IMR-90 (cell line): ENCODE results near the gene ALAS2. TPM values are rescaled to one million over a fixed set of nuclear protein-coding genes. Genes with fewer than 3 reads are reported as not detected.

Experiments used
- ATAC-seq: fragments of 200-7000 bp; cut with Tn5 transposase; 2 replicates; pipeline ENCODE4 v1.9.1; 2020; ENCODE audit warnings: low read depth, mild to moderate bottlenecking, moderate library complexity
- BruUV-seq: library from RNA; stranded (reverse); fragments of 400-500 nt; replicated peaks from 2 replicates; lab custom pipeline; 2021; lab: Mats Ljungman, UMichigan
- CTCF ChIA-PET: fragments of 300-600 bp; formaldehyde crosslinking; extraction: SDS; loops from one replicate; lab custom pipeline; 2021; ENCODE audit warnings: antibody characterized with exemption; lab: Yijun Ruan, JAX
- POLR2A ChIA-PET: fragments of 300-600 bp; sonication (Branson Sonifier 250); formaldehyde crosslinking; loops from one replicate; lab custom pipeline; 2022; ENCODE audit warnings: antibody characterized with exemption; ENCODE audit not compliant: unreplicated experiment; lab: Charles Lee
- DNase-seq: peaks from one replicate; pipeline ENCODE4 v3.0.0; 2013
- H2AFZ ChIP-seq: replicated peaks from 2 replicates; pipeline ENCODE3; 2013; ENCODE audit warnings: low read length, mild to moderate bottlenecking; ENCODE audit not compliant: poor library complexity
- H2AK5ac ChIP-seq: 2 replicates; pipeline ENCODE4 v1.6.1; 2013; ENCODE audit warnings: low read depth, low read length, inconsistent platforms
- H2AK9ac ChIP-seq: replicated peaks from 2 replicates; pipeline ENCODE3; 2013; ENCODE audit warnings: mild to moderate bottlenecking, low read depth, low read length, moderate library complexity; ENCODE audit not compliant: poor library complexity
- H2BK120ac ChIP-seq: 2 replicates; pipeline ENCODE4 v1.6.1; 2013; ENCODE audit warnings: low read depth, low read length, inconsistent platforms
- H2BK15ac ChIP-seq: 3 replicates; pipeline ENCODE4 v1.6.1; 2013; ENCODE audit warnings: low read depth, low read length, inconsistent platforms
- H2BK20ac ChIP-seq: 2 replicates; pipeline ENCODE4 v1.6.1; 2013; ENCODE audit warnings: low read depth, mild to moderate bottlenecking, inconsistent platforms, low read length, moderate library complexity
- H2BK5ac ChIP-seq: 2 replicates; pipeline ENCODE4 v1.6.1; 2013; ENCODE audit warnings: mild to moderate bottlenecking, low read depth, low read length, inconsistent platforms; ENCODE audit not compliant: poor library complexity, severe bottlenecking
- H3K14ac ChIP-seq: replicated peaks from 2 replicates; pipeline ENCODE4 v1.6.1; 2013; ENCODE audit warnings: low read depth, low read length, inconsistent platforms
- H3K18ac ChIP-seq: 2 replicates; pipeline ENCODE4 v1.6.1; 2013; ENCODE audit warnings: low read depth, low read length, control low read depth
- H3K23ac ChIP-seq: 2 replicates; pipeline ENCODE4 v1.6.1; 2013; ENCODE audit warnings: low read depth, low read length, inconsistent platforms
- H3K27ac ChIP-seq: 2 replicates; pipeline ENCODE4 v1.5.1; 2013; ENCODE audit warnings: mild to moderate bottlenecking, control low read depth, low read length; ENCODE audit not compliant: insufficient read depth
- H3K27me3 ChIP-seq: 2 replicates; pipeline ENCODE4 v1.6.1; 2013; ENCODE audit warnings: low read length; ENCODE audit not compliant: control insufficient read depth, insufficient read depth
- H3K36me3 ChIP-seq: 2 replicates; pipeline ENCODE4 v1.6.1; 2013; ENCODE audit warnings: low read length, mixed read lengths; ENCODE audit not compliant: control insufficient read depth, insufficient read depth
- H3K4ac ChIP-seq: 2 replicates; pipeline ENCODE4 v1.6.1; 2013; ENCODE audit warnings: low read depth, low read length, inconsistent platforms
- H3K4me1 ChIP-seq: 2 replicates; pipeline ENCODE4 v1.6.1; 2013; ENCODE audit warnings: low read length, mixed read lengths; ENCODE audit not compliant: control insufficient read depth, insufficient read depth
- H3K4me2 ChIP-seq: 2 replicates; pipeline ENCODE4 v1.6.1; 2013; ENCODE audit warnings: low read depth, mild to moderate bottlenecking, control low read depth, low read length, moderate library complexity
- H3K4me3 ChIP-seq: 2 replicates; pipeline ENCODE4 v1.5.1; 2013; ENCODE audit warnings: low read depth, mild to moderate bottlenecking, control low read depth, low read length, moderate library complexity; ENCODE audit not compliant: insufficient read depth
- H3K56ac ChIP-seq: 2 replicates; pipeline ENCODE4 v1.6.1; 2013; ENCODE audit warnings: low read length, inconsistent platforms; ENCODE audit not compliant: insufficient read depth; ENCODE audit errors: extremely low read depth
- H3K79me1 ChIP-seq, 2 experiments: 2 replicates each; pipeline ENCODE4 v1.6.1; 2013; ENCODE audit warnings: low read length in 2 of 2, inconsistent platforms in 1 of 2, low read depth in 1 of 2
- H3K9ac ChIP-seq: 2 replicates; pipeline ENCODE4 v1.6.1; 2013; ENCODE audit warnings: low read depth, low read length, control low read depth
- H3K9me1 ChIP-seq: 2 replicates; pipeline ENCODE4 v1.6.1; 2013; ENCODE audit warnings: low read length, inconsistent platforms; ENCODE audit not compliant: insufficient read depth
- H3K9me3 ChIP-seq: 2 replicates; pipeline ENCODE4 v1.6.1; 2013; ENCODE audit warnings: low read length; ENCODE audit not compliant: control insufficient read depth, insufficient read depth
- H4K20me1 ChIP-seq: 2 replicates; pipeline ENCODE4 v1.6.1; 2013; ENCODE audit warnings: low read length, inconsistent platforms; ENCODE audit not compliant: insufficient read depth
- H4K5ac ChIP-seq: 2 replicates; pipeline ENCODE4 v1.6.1; 2013; ENCODE audit warnings: mild to moderate bottlenecking, low read depth, low read length, control low read depth
- H4K8ac ChIP-seq, 2 experiments: 2 replicates each; pipeline ENCODE4 v1.6.1; 2013; ENCODE audit warnings: low read depth in 2 of 2, low read length in 2 of 2, control low read depth in 1 of 2, inconsistent platforms in 1 of 2
- H4K91ac ChIP-seq: 2 replicates; pipeline ENCODE4 v1.6.1; 2013; ENCODE audit warnings: low read depth, low read length, inconsistent platforms; ENCODE audit not compliant: insufficient read depth
- BHLHE40 ChIP-seq: fragments of 150-350 bp; IDR thresholded peaks from 2 replicates; pipeline ENCODE4 v1.6.1; 2016; ENCODE audit warnings: mild to moderate bottlenecking, low read depth, low read length
- NFE2L2 ChIP-seq: fragments of 150-350 bp; IDR thresholded peaks from 2 replicates; pipeline ENCODE4 v1.6.1; 2016; ENCODE audit warnings: low read depth, mild to moderate bottlenecking, low read length
- POLR2A ChIP-seq: IDR thresholded peaks from 2 replicates; pipeline ENCODE4 v1.6.1; 2012; ENCODE audit warnings: mild to moderate bottlenecking, low read depth, low read length
- RAD21 ChIP-seq: IDR thresholded peaks from 2 replicates; pipeline ENCODE4 v1.6.1; 2012; ENCODE audit warnings: low read length, improper control_type of control experiment
- RCOR1 ChIP-seq: IDR thresholded peaks from 2 replicates; pipeline ENCODE4 v1.6.1; 2012; ENCODE audit warnings: mild to moderate bottlenecking, low read length, improper control_type of control experiment; ENCODE audit not compliant: insufficient replicate concordance
- WGBS, 2 experiments: methylation state at CpG; one replicate each; pipeline versions ENCODE4 v1.1.5 to v1.1.7; 2013; ENCODE audit warnings: missing lambda C conversion rate in 2 of 2; ENCODE audit not compliant: insufficient read length in 1 of 2; ENCODE audit errors: extremely low coverage in 2 of 2; 5-methylcytosine and 5-hydroxymethylcytosine counted together
- dilution Hi-C: fragments of 300-500 bp; cut with HindIII; formaldehyde crosslinking; loops from one replicate; pipeline ENCODE4 v1.14.3; 2018; ENCODE audit warnings: low sequenced_read_pairs; ENCODE audit not compliant: unreplicated experiment
- in situ Hi-C: fragments of 300-500 bp; cut with MboI; formaldehyde crosslinking; loops from 3 replicates; pipeline ENCODE4 v1.14.3; 2019; ENCODE audit warnings: low sequenced_read_pairs, inconsistent platforms, mixed read lengths
- intact Hi-C: fragments of 100-400 bp; cut with micrococcal nuclease; formaldehyde crosslinking; loops from 2 replicates; pipeline ENCODE4 v1.10.0; 2022
- polyA plus RNA-seq, 3 experiments: library from polyadenylated mRNA; depleted of rRNA; stranded (reverse); fragments of >200 nt; gene quantifications; 2 replicates each; pipeline ENCODE4 v1.2.3, GENCODE V29; 2012; ENCODE audit warnings: low replicate concordance in 1 of 3
- total RNA-seq: library from RNA; depleted of rRNA; stranded (reverse); fragments of >200 nt; gene quantifications from 2 replicates; pipeline ENCODE4 v1.2.3, GENCODE V29; 2012
- TF ChIP-seq, protein P1 (sequence below): fragments of 150-350 bp; IDR thresholded peaks from 2 replicates; pipeline ENCODE4 v1.6.1; 2016; ENCODE audit warnings: low read depth, mild to moderate bottlenecking, low read length, moderate library complexity, borderline replicate concordance

The ALAS2 gene
- total and polyA plus RNA-seq, 2 of the 4 experiments (the other 2 are of a cell fraction): not detected

DNA sequence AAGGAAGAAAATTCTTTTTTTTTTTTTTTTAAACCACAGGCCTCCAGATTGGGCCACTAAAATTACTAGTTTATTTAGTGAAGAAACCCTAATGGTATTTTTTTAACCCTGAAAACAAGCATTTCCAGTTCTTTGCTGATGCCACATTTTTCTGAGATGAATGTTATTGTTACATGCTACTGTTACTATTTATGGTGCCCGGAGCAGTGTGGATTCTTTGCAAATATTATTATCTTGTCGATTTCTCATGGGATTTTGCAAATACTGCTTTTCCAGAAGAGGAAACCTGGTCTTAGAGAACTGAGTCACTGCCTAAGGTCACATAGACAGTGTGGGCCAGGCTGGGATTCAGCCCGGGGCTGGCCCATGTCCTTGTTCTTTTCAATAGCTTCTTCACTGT is 8.7 kb upstream of the ALAS2 start:
- BruUV-seq: no TSS peak
- Histone ChIP-seq H3K27me3 (no peaks in the 10 kb centered on the region), H2BK120ac (no peak overlapping the region), H3K4me3 (no peak overlapping the region), H3K4me1 (no peaks in the 10 kb centered on the region), H2AFZ (no peak overlapping the region), H3K14ac (no peak overlapping the region), H3K56ac (no peak overlapping the region), H2AK9ac (no peak overlapping the region), H3K27ac (no peak overlapping the region), H3K9me1 (no peaks in the 10 kb centered on the region), H3K79me1 (no peaks in the 10 kb centered on the region), H3K36me3 (no peaks in the 10 kb centered on the region), H2AK5ac (no peak overlapping the region), H3K23ac (no peak overlapping the region), H2BK5ac (no peak overlapping the region), H2BK20ac (no peak overlapping the region), H3K4me2 (no peak overlapping the region), H4K91ac (no peak overlapping the region), H4K20me1 (no peaks in the 10 kb centered on the region), H3K9me3 (no peaks in the 10 kb centered on the region), H2BK15ac (no peak overlapping the region), H3K18ac (no peak overlapping the region), H3K4ac (no peak overlapping the region), H4K8ac (no peak overlapping the region), H3K9ac (no peak overlapping the region), H4K5ac (no peak overlapping the region)
- no peak for TF ChIP-seq RAD21
- no peak for TF ChIP-seq NFE2L2
- TF ChIP-seq, protein P1, sequence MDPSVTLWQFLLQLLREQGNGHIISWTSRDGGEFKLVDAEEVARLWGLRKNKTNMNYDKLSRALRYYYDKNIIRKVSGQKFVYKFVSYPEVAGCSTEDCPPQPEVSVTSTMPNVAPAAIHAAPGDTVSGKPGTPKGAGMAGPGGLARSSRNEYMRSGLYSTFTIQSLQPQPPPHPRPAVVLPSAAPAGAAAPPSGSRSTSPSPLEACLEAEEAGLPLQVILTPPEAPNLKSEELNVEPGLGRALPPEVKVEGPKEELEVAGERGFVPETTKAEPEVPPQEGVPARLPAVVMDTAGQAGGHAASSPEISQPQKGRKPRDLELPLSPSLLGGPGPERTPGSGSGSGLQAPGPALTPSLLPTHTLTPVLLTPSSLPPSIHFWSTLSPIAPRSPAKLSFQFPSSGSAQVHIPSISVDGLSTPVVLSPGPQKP: no peak
- no peak for TF ChIP-seq RCOR1
- TF ChIP-seq BHLHE40: no peak
- no peak for TF ChIP-seq POLR2A
- CTCF ChIA-PET: interaction anchor here (0.7 kb wide), 1 partner anchor 1622 kb away, joined by 4 read pairs; no protein-coding TSS in a partner anchor
- POLR2A ChIA-PET: no interaction called here
- WGBS, 2 experiments: 44% methylated on average over 2 of the region's 3 CpGs; no CpG with 5 or more reads in 1 of the 2 experiments
- intact Hi-C loops: no loop called here
- DNase-seq (no peak), ATAC-seq (no peak)
- dilution Hi-C loops: no loop called here
- in situ Hi-C loops: no loop called here
